Myometrial cell (primary cell): ENCODE results near the gene DDX39A. TPM values are rescaled to one million over a fixed set of nuclear protein-coding genes. Genes with fewer than 3 reads are reported as not detected.

Experiments
- total RNA-seq: library from RNA; depleted of rRNA; stranded (reverse); fragments of >200 nt; gene quantifications from 2 replicates; pipeline ENCODE4 v1.2.3, GENCODE V29; 2015

Gene DDX39A
- total RNA-seq, result 131 and 165 TPM in 2 replicates

DNA sequence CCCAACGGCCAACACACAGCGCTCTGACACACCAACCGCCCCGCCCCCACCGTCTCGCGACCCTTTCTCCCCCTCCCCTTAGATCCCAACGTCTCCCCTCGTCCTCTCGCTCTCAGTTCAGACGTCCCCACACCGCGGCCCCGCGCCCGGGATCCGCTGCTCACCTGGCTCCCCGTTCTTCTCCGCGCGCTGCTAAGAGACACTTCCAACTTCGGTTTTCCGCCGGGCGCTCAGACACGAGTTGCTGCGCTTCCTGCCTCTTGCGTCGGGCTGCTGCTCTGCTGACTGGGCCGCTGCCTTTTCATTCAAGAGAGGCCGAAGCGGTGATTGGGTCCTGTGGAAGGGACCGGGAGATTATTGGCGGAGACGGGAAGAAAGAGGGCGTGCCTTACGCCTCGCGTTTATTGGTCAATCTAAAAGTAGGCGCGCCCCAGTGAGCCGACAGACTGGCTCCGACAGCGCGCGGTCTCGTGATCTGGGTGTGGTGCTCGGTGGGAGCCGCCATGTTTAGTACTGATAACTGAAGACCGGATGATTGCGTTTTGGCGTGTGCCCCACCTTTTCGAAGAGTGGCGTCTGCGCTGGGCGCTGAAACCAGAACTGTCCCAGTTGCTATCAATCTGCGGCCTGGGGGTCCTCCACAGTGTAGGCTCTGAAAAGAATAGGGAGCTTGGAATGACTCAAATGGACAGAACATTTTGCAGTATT lies at the start of gene DDX39A:
DDX39A (minus strand) TSS at position 236 of the 708 bp plus-strand sequence. CDS start 6,121 bp downstream, outside the sequence.

DNA sequence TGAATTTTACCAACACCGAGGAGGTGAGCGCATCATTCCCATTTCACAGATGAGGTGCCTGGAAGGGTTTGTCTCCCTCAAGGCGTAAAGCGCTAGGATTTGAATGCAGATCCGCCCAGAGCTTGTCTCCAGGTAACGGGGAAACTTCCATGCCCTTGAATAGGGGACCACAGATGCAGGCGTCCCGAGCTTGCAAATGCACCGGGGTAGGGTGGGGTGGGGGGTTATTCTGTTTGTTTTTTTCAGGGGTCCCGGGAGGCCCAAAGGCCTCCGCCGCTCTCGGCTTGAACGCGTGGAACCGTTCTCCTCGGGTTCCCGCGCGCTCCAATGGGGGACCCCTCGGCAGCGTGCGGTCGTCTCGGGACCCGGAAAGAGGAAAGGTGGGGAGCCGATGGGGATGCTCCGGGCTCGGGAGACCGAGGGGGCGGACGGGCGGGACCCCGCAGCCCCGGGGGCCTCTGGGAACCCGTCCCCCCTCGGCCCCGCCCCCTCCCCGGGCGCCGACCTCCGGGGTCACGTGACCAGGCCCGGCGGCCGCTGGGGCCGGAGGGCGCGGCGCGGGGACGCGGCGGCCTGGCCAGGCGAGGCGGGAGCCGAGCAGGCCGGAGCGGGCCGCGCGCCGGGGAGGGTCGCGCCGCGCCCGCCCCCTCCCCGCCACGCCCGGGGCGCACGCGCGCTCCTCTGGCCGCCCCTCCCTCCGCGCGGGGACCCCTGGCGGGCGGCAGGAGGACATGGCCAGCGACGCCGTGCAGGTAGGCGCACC lies 13.8 kb upstream of the DDX39A start, which contains the start of gene PKN1:
PKN1 (plus strand) TSS at position 516 of the 763 bp plus-strand sequence; CDS start at position 732, 216 bp downstream.

Other genes with a start within 250 kb of the DDX39A start
- 2.6 and 7.8 TPM in 2 replicates for gene ADGRL1, start 213.2 kb downstream of the DDX39A start, total RNA-seq
- 126 and 150 TPM in 2 replicates for gene ADGRE5, start 37.9 kb downstream of the DDX39A start, total RNA-seq
- gene PKN1, start 14.0 kb upstream of the DDX39A start, total RNA-seq, result 112 and 126 TPM in 2 replicates
- gene PTGER1, start 56.0 kb upstream of the DDX39A start, total RNA-seq, result 0.86 and 0.89 TPM in 2 replicates
- 186 and 203 TPM in 2 replicates for gene GIPC1, start 76.8 kb upstream of the DDX39A start, total RNA-seq
- 81.3 and 100.0 TPM in 2 replicates for gene DNAJB1, start 99.1 kb upstream of the DDX39A start, total RNA-seq
- 87.9 and 101 TPM in 2 replicates for gene TECR, start 110.3 kb upstream of the DDX39A start, total RNA-seq
- 304 and 329 TPM in 2 replicates for gene NDUFB7, start 152.7 kb upstream of the DDX39A start, total RNA-seq
- gene CLEC17A, start 163.7 kb upstream of the DDX39A start, total RNA-seq, result not detected in 2 replicates